Measurements from ENCODE around the gene RIIAD1. TPM values are rescaled to one million over a fixed set of nuclear protein-coding genes. Genes with fewer than 3 reads are reported as not detected.

RIIAD1 gene
- total RNA-seq, 1 donor from 2014 or later, result not detected

GRCh38 chr1:151684128-151684527, 37.2 kb upstream of the RIIAD1 start:
- no peak for DNase-seq (ENCODE audit: low read depth)
- no peak for FAIRE-seq
- Histone ChIP-seq H3K4me3 (ENCODE audit: low read depth, low read length) (no peak overlapping the region), H3K27me3 (ENCODE audit: control insufficient read depth, insufficient read depth, low read length) (no peaks in the 10 kb centered on the region), H3K36me3 (ENCODE audit: control insufficient read depth, insufficient read depth, low read length) (peaks cover 2% of the 10 kb centered on the region)
- TF ChIP-seq CTCF (IDR thresholded peaks at IDR 0.05; ENCODE audit: insufficient read depth, low read length, severe bottlenecking), result no peak

- FAIRE-seq (no peak), DNase-seq (ENCODE audit: low read depth) (no peak)
- H3K4me3 ChIP-seq (ENCODE audit: low read depth, low read length), result no peak overlapping the region
- H3K27me3 ChIP-seq (ENCODE audit: control insufficient read depth, insufficient read depth, low read length), result no peaks in the 10 kb centered on the region
- H3K36me3 ChIP-seq (ENCODE audit: control insufficient read depth, insufficient read depth, low read length), result peaks cover 2% of the 10 kb centered on the region
- TF ChIP-seq CTCF (IDR thresholded peaks at IDR 0.05; ENCODE audit: insufficient read depth, low read length, severe bottlenecking), result no peak
These were observed 34.8 kb upstream of the RIIAD1 start for GRCh38 chr1:151686561-151686960.

- peaks cover 6% of the 10 kb centered on the region for H3K36me3 ChIP-seq (ENCODE audit: control insufficient read depth, insufficient read depth, low read length)
- no peaks in the 10 kb centered on the region for H3K27me3 ChIP-seq (ENCODE audit: control insufficient read depth, insufficient read depth, low read length)
- no peak for DNase-seq (ENCODE audit: low read depth)
- no peak for FAIRE-seq
- no peak for TF ChIP-seq CTCF (IDR thresholded peaks at IDR 0.05; ENCODE audit: insufficient read depth, low read length, severe bottlenecking)
- no peak overlapping the region for H3K4me3 ChIP-seq (ENCODE audit: low read depth, low read length)
These were observed 31.8 kb upstream of the RIIAD1 start for GRCh38 chr1:151689494-151689893.

GRCh38 chr1:151692226-151692625, 29.1 kb upstream of the RIIAD1 start:
- FAIRE-seq (no peak), DNase-seq (ENCODE audit: low read depth) (no peak)
- Histone ChIP-seq H3K4me3 (ENCODE audit: low read depth, low read length) (no peak overlapping the region), H3K27me3 (ENCODE audit: control insufficient read depth, insufficient read depth, low read length) (no peaks in the 10 kb centered on the region), H3K36me3 (ENCODE audit: control insufficient read depth, insufficient read depth, low read length) (peaks cover 7% of the 10 kb centered on the region)
- TF ChIP-seq CTCF (IDR thresholded peaks at IDR 0.05; ENCODE audit: insufficient read depth, low read length, severe bottlenecking), result no peak

- DNase-seq (ENCODE audit: low read depth) (peak; percentile 41), FAIRE-seq (no peak)
- peak; percentile 68 for TF ChIP-seq CTCF (IDR thresholded peaks at IDR 0.05; ENCODE audit: insufficient read depth, low read length, severe bottlenecking)
- no peaks in the 10 kb centered on the region for H3K27me3 ChIP-seq (ENCODE audit: control insufficient read depth, insufficient read depth, low read length)
- H3K36me3 ChIP-seq (ENCODE audit: control insufficient read depth, insufficient read depth, low read length), result peaks cover 7% of the 10 kb centered on the region
- no peak overlapping the region for H3K4me3 ChIP-seq (ENCODE audit: low read depth, low read length)
These were observed 28.2 kb upstream of the RIIAD1 start for GRCh38 chr1:151693057-151693651.

- DNase-seq (ENCODE audit: low read depth) (no peak), FAIRE-seq (no peak)
- H3K27me3 ChIP-seq (ENCODE audit: control insufficient read depth, insufficient read depth, low read length), result no peaks in the 10 kb centered on the region
- TF ChIP-seq CTCF (IDR thresholded peaks at IDR 0.05; ENCODE audit: insufficient read depth, low read length, severe bottlenecking), result no peak
- no peak overlapping the region for H3K4me3 ChIP-seq (ENCODE audit: low read depth, low read length)
- H3K36me3 ChIP-seq (ENCODE audit: control insufficient read depth, insufficient read depth, low read length), result peaks cover 4% of the 10 kb centered on the region
These were observed 19.8 kb upstream of the RIIAD1 start for GRCh38 chr1:151701515-151701914.

All from bronchial epithelial cell (primary cell).